ENCODE results near the gene CADM2. TPM values are rescaled to one million over a fixed set of nuclear protein-coding genes. Genes with fewer than 3 reads are reported as not detected.

The CADM2 gene
- total and polyA plus RNA-seq, 12 donors: 0.10 to 12.6 (median 2.2) TPM

DNA sequence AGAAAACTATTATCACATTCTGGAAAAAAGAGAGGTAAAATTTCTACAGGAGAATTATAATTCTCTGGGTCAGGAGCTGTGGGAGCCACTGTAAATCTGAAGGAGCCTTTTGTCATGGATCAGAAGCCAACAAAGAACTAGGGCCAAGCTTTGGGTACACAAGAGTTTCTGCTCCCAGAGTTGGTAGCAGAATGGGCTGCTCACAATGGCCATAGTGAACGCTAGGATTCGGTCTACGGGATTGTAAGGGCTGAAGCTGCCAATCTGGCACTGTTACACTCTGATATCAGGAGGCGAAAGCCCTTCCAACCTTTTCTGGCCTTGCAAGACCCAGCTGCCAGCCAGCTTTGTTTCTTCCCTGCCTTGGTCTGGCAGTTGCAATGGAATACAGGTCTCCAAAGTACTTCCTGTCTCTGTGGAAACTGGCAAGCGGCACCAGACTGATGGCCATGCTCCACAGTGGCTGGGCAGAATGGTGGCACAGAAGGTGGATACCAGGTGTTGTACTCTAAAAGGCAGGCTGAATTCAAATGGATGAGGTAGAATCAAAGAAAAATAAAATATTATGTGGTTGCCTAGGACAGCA is 831.7 kb downstream of the CADM2 start:
- intact Hi-C loops (cut with DNase I): no loop called here
- WGBS, 4 donors: 78 to 89% (median 81%) methylated on average over 4 to 5 of the region's 5 CpGs
- no peak for DNase-seq

GRCh38 chr3:85796140-85796539 is 837.4 kb downstream of the CADM2 start:
- WGBS, 4 donors: 56 to 78% (median 61%) methylated on average over 4 of the region's 4 CpGs
- Histone ChIP-seq H3K27me3 (no peaks in the 10 kb centered on the region), H3K27ac (no peak overlapping the region), H3K4me1 (replicated peaks in 1 of 2) (no peaks in the 10 kb centered on the region), H3K36me3 (replicated peaks in 1 of 2) (no peaks in the 10 kb centered on the region), H3K4me3 (no peak overlapping the region), H3K9me3 (replicated peaks in 1 of 3) (no peaks in the 10 kb centered on the region)
- TF ChIP-seq POLR2A (IDR thresholded peaks at IDR 0.05) (no peak), CTCF (IDR thresholded peaks at IDR 0.05) (no peak)
- DNase-seq: no peak
- intact Hi-C loops (cut with DNase I): no loop called here

More for the DNA sequence above, 831.7 kb downstream of the CADM2 start:
- Histone ChIP-seq H3K27me3 (no peaks in the 10 kb centered on the region), H3K27ac (no peak overlapping the region), H3K36me3 (replicated peaks in 1 of 2) (no peaks in the 10 kb centered on the region), H3K9me3 (replicated peaks in 1 of 3) (no peaks in the 10 kb centered on the region), H3K4me1 (replicated peaks in 1 of 2) (no peaks in the 10 kb centered on the region), H3K4me3 (no peak overlapping the region)
- TF ChIP-seq POLR2A (IDR thresholded peaks at IDR 0.05) (no peak), CTCF (IDR thresholded peaks at IDR 0.05) (no peak)

GRCh38 chr3:85800676-85801075 is 841.9 kb downstream of the CADM2 start:
- no peak for TF ChIP-seq POLR2A (IDR thresholded peaks at IDR 0.05)
- Histone ChIP-seq H3K4me3 (no peak overlapping the region), H3K36me3 (replicated peaks in 1 of 2) (no peaks in the 10 kb centered on the region), H3K9me3 (replicated peaks in 1 of 3) (peaks cover 0 to 8% (median 0%) of the 10 kb centered on the region in 3 donors), H3K27ac (no peak overlapping the region), H3K4me1 (replicated peaks in 1 of 2) (no peaks in the 10 kb centered on the region), H3K27me3 (no peaks in the 10 kb centered on the region)
- intact Hi-C loops (cut with DNase I): no loop called here
- no peak for DNase-seq
- 72 to 97% (median 82%) methylated on average over 3 of the region's 3 CpGs for WGBS, 4 donors

GRCh38 chr3:85801955-85802354 is 843.2 kb downstream of the CADM2 start:
- no peak overlapping the region for H3K27ac ChIP-seq
- intact Hi-C loops (cut with DNase I): no loop called here
- H3K27me3 ChIP-seq: no peaks in the 10 kb centered on the region
- peaks cover 0 to 8% (median 0%) of the 10 kb centered on the region in 3 donors for H3K9me3 ChIP-seq (replicated peaks in 1 of 3)
- H3K4me1 ChIP-seq (replicated peaks in 1 of 2): no peaks in the 10 kb centered on the region
- H3K4me3 ChIP-seq: no peak overlapping the region
- WGBS, 4 donors: 14 to 31% (median 22%) methylated on average over 3 of the region's 3 CpGs
- TF ChIP-seq POLR2A (IDR thresholded peaks at IDR 0.05) (no peak), CTCF (IDR thresholded peaks at IDR 0.05) (peak in 3 of 6 experiments; percentile 6 to 29 (median 16))
- DNase-seq: no peak
- H3K36me3 ChIP-seq (replicated peaks in 1 of 2): no peaks in the 10 kb centered on the region

DNA sequence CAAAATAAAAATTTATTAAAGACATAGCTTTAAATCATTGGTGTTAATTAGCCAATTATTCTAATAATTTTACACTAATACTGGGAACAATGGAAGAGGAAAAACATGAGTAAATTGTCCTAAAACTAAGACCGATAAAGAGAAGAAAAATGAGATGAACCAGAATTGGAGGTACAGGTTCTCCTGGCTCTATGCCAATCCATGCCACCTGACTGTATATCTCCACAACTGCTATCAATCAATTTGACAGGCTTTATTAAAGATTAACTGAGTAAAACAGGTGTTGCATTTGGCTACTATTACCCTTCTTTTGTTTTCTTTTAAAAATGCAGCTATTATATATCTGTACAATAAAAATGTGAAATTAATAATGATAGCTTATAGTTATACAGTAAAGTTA is 850.0 kb downstream of the CADM2 start:
- no peaks in the 10 kb centered on the region for H3K4me1 ChIP-seq (replicated peaks in 1 of 2)
- H3K36me3 ChIP-seq (replicated peaks in 1 of 2): no peaks in the 10 kb centered on the region
- H3K4me3 ChIP-seq: no peak overlapping the region
- no peak overlapping the region for H3K27ac ChIP-seq
- no peak for TF ChIP-seq POLR2A (IDR thresholded peaks at IDR 0.05)
- 81 to 88% (median 84%) methylated on average over 1 of the region's 1 CpG for WGBS, 4 donors
- H3K9me3 ChIP-seq (replicated peaks in 1 of 3): no peaks in the 10 kb centered on the region
- H3K27me3 ChIP-seq: no peaks in the 10 kb centered on the region
- intact Hi-C loops (cut with DNase I): no loop called here
- no peak for DNase-seq

All from adrenal gland (tissue), 12 donors.